Cardiac atrium fibroblast (primary cell): Measurements from ENCODE around the gene MVP. TPM values are rescaled to one million over a fixed set of nuclear protein-coding genes. Genes with fewer than 3 reads are reported as not detected.

ENCODE experiments used
- total RNA-seq: library from RNA; depleted of rRNA; stranded (reverse); fragments of >200 nt; gene quantifications from 2 replicates; pipeline ENCODE4 v1.2.3, GENCODE V29; 2015

MVP gene
- total RNA-seq, result 190 and 191 TPM in 2 replicates

GRCh38 chr16:29820271-29820701 lies at the start of gene MVP:
TSS of gene MVP (plus strand) at chr16:29820462. CDS start at chr16:29830550, 10,088 bp downstream.

GRCh38 chr16:29777576-29778350 lies 42.5 kb upstream of the MVP start, which contains the start of gene ZG16:
TSS of gene ZG16 (plus strand) at chr16:29778256. CDS start at chr16:29779267, 1,011 bp downstream.

GRCh38 chr16:29790183-29790948 lies 29.9 kb upstream of the MVP start, which contains the start of gene KIF22:
TSS of gene KIF22 (plus strand) at chr16:29790751. CDS start at chr16:29790760, 9 bp downstream.

GRCh38 chr16:29806099-29806579 lies 14.1 kb upstream of the MVP start, which contains the start of gene MAZ:
TSS of gene MAZ (plus strand) at chr16:29806529. CDS start at chr16:29806702, 173 bp downstream.

GRCh38 chr16:29811896-29812665 lies 8.2 kb upstream of the MVP start, which contains the start of gene PRRT2:
TSS of gene PRRT2 (plus strand) at chr16:29812193. CDS start at chr16:29813055, 862 bp downstream.

GRCh38 chr16:29815793-29816693 lies 4.2 kb upstream of the MVP start, which contains the start of gene PAGR1:
TSS of gene PAGR1 (plus strand) at chr16:29816152. CDS start at chr16:29816526, 374 bp downstream.

GRCh38 chr16:29862884-29863668 lies 42.8 kb downstream of the MVP start, which contains the start of gene CDIPT:
TSS of gene CDIPT (minus strand) at chr16:29863226. CDS start at chr16:29862857, 369 bp downstream.

Other genes with a start within 250 kb of the MVP start
- under 0.01 and 0.36 TPM in 2 replicates for gene SPN, start 157.2 kb upstream of the MVP start, total RNA-seq
- 1.3 and 4.7 TPM in 2 replicates for gene QPRT, start 141.3 kb upstream of the MVP start, total RNA-seq
- gene C16orf54, start 74.5 kb upstream of the MVP start, total RNA-seq, result not detected in 2 replicates
- gene ZG16, start 42.2 kb upstream of the MVP start, total RNA-seq, result not detected in 2 replicates
- 28.2 and 30.3 TPM in 2 replicates for gene KIF22, start 29.7 kb upstream of the MVP start, total RNA-seq
- 119 and 172 TPM in 2 replicates for gene MAZ, start 13.9 kb upstream of the MVP start, total RNA-seq
- gene PRRT2, start 8.3 kb upstream of the MVP start, total RNA-seq, result 0.16 TPM in 1 of 2 replicates, not detected in the other
- gene PAGR1, start 4.3 kb upstream of the MVP start, total RNA-seq, result 16.2 and 25.8 TPM in 2 replicates
- gene CDIPT, start 42.8 kb downstream of the MVP start, total RNA-seq, result 133 and 146 TPM in 2 replicates
- 31.1 and 40.3 TPM in 2 replicates for gene SEZ6L2, start 79.1 kb downstream of the MVP start, total RNA-seq
- gene ASPHD1, start 80.0 kb downstream of the MVP start, total RNA-seq, result 11.2 and 16.0 TPM in 2 replicates
- 8.4 and 12.8 TPM in 2 replicates for gene KCTD13, start 105.8 kb downstream of the MVP start, total RNA-seq
- 116 and 145 TPM in 2 replicates for gene TMEM219, start 141.6 kb downstream of the MVP start, total RNA-seq
- 43.3 and 44.7 TPM in 2 replicates for gene TAOK2, start 153.4 kb downstream of the MVP start, total RNA-seq
- 7.8 and 8.1 TPM in 2 replicates for gene HIRIP3, start 175.2 kb downstream of the MVP start, total RNA-seq
- 58.3 and 77.8 TPM in 2 replicates for gene INO80E, start 175.8 kb downstream of the MVP start, total RNA-seq
- gene DOC2A, start 190.6 kb downstream of the MVP start, total RNA-seq, result not detected in 2 replicates
- not detected in 2 replicates for gene C16orf92, start 202.7 kb downstream of the MVP start, total RNA-seq
- not detected in 2 replicates for gene TLCD3B, start 210.8 kb downstream of the MVP start, total RNA-seq
- 2,796 and 2,917 TPM in 2 replicates for gene ALDOA, start 245.3 kb downstream of the MVP start, total RNA-seq